HG03108 (cell line): Measurements from ENCODE around the gene SOCS1.

Source experiments
- ATAC-seq: cut with Tn5 transposase; IDR thresholded peaks from one replicate; pipeline ENCODE4 v1.9.1; 2021; ENCODE audit warnings: moderate library complexity; ENCODE audit not compliant: unreplicated experiment

SOCS1 gene

GRCh38 chr16:11249233-11250061, 6.6 kb downstream of the SOCS1 start:
- no peak for ATAC-seq

GRCh38 chr16:11248133-11248532, 7.9 kb downstream of the SOCS1 start:
- no peak for ATAC-seq

- no peak for ATAC-seq
Measured at GRCh38 chr16:11245988-11246387, 10.0 kb downstream of the SOCS1 start.

GRCh38 chr16:11245222-11245737, 10.7 kb downstream of the SOCS1 start:
- ATAC-seq: no peak

- no peak for ATAC-seq
Measured at GRCh38 chr16:11242658-11243057, 13.3 kb downstream of the SOCS1 start.

- ATAC-seq: no peak
Measured at GRCh38 chr16:11241480-11242204, 14.4 kb downstream of the SOCS1 start.

GRCh38 chr16:11240636-11241473, 15.1 kb downstream of the SOCS1 start:
- no peak for ATAC-seq

GRCh38 chr16:11239644-11240632, 16.1 kb downstream of the SOCS1 start:
- no peak for ATAC-seq

- ATAC-seq: no peak
Measured at GRCh38 chr16:11238272-11239202, 17.5 kb downstream of the SOCS1 start.

- ATAC-seq: no peak
Measured at GRCh38 chr16:11236461-11237254, 19.3 kb downstream of the SOCS1 start.

GRCh38 chr16:11235703-11235991, 20.4 kb downstream of the SOCS1 start:
- no peak for ATAC-seq

- no peak for ATAC-seq
Measured at GRCh38 chr16:11234884-11235702, 20.9 kb downstream of the SOCS1 start.

- ATAC-seq: no peak
Measured at GRCh38 chr16:11233727-11234376, 22.2 kb downstream of the SOCS1 start.

- peak; percentile 70 for ATAC-seq
Measured at GRCh38 chr16:11232852-11233726, 22.9 kb downstream of the SOCS1 start.

- no peak for ATAC-seq
Measured at GRCh38 chr16:11232302-11232851, 23.6 kb downstream of the SOCS1 start.
